Heart left ventricle (tissue), 16 donors: ENCODE data around the gene DROSHA. TPM values are rescaled to one million over a fixed set of nuclear protein-coding genes. Genes with fewer than 3 reads are reported as not detected.

Experiments used
- ATAC-seq, 4 donors: fragments of 200-7000 bp; cut with Tn5 transposase; one replicate each; pipeline ENCODE4 v1.9.1; 2020 to 2022; ENCODE audit warnings: moderate library complexity in 4 of 4, mild to moderate bottlenecking in 3 of 4, moderate number of reproducible peaks in 1 of 4
- DNase-seq, 5 donors: peaks; one replicate each; pipeline ENCODE4 v3.0.0-alpha.2; 2020
- H3K27ac ChIP-seq, 12 donors: fragments of 200-600 bp; sonication (generic) in 4 of 12; one replicate each; pipeline versions ENCODE4 v1.5.0 to v1.8.0; 2016 to 2022; ENCODE audit warnings: mild to moderate bottlenecking in 2 of 12
- H3K27me3 ChIP-seq, 9 donors: fragments of 200-600 bp; sonication (generic) in 2 of 9; one replicate each; pipeline versions ENCODE4 v1.5.1 to v1.8.0; 2016 to 2022; ENCODE audit warnings: mild to moderate bottlenecking in 3 of 9
- H3K36me3 ChIP-seq, 9 donors: fragments of 200-600 bp; sonication (generic) in 2 of 9; one replicate each; pipeline versions ENCODE4 v1.5.0 to v1.8.0; 2018 to 2022; ENCODE audit warnings: mild to moderate bottlenecking in 2 of 9
- H3K4me1 ChIP-seq, 12 donors: fragments of 200-600 bp; sonication (generic) in 4 of 12; one replicate each; pipeline versions ENCODE4 v1.5.0 to v1.8.0; 2016 to 2022; ENCODE audit warnings: mild to moderate bottlenecking in 3 of 12
- H3K4me3 ChIP-seq, 12 donors: fragments of 200-600 bp; sonication (generic) in 4 of 12; one replicate each; pipeline versions ENCODE4 v1.5.0 to v1.8.0; 2017 to 2022; ENCODE audit warnings: mild to moderate bottlenecking in 9 of 12, moderate library complexity in 4 of 12
- H3K9me3 ChIP-seq, 12 donors: fragments of 200-600 bp; sonication (generic) in 4 of 12; one replicate each; pipeline versions ENCODE4 v1.5.0 to v1.8.0; 2016 to 2022; ENCODE audit warnings: mild to moderate bottlenecking in 1 of 12
- POLR2A ChIP-seq, 2 donors: fragments of 450-650 bp; IDR thresholded peaks; one replicate each; pipeline ENCODE4 v1.6.1; 2017; ENCODE audit warnings: antibody characterized with exemption in 2 of 2, mild to moderate bottlenecking in 2 of 2, moderate library complexity in 2 of 2
- WGBS, 4 donors: extraction: QIAGEN DNeasy Blood & Tissue Kit in 2 of 4; methylation state at CpG; one replicate each; pipeline versions ENCODE4 v1.1.5 to v1.1.7; 2013 to 2018; 5-methylcytosine and 5-hydroxymethylcytosine counted together
- intact Hi-C, 10 donors: fragments of 100-400 bp; cut with DNase I; formaldehyde crosslinking; loops; one replicate each; pipeline versions ENCODE4 v1.11.1 to v1.14.2; 2022
- polyA plus RNA-seq, 2 donors: library from polyadenylated mRNA; stranded (reverse); fragments of 200-250 nt; gene quantifications; one replicate each; pipeline ENCODE4 v1.2.3, GENCODE V29; 2013
- total RNA-seq, 9 donors: library from RNA; depleted of rRNA in 2 of 9; stranded (reverse); fragments of >200 nt in 2 of 9; fragmentation: NEBNext Ultra II Directional in 3 of 9; extraction: Animal tissue kit (Norgen Biotek cat#: 25700) in 3 of 9; gene quantifications; one replicate each; pipeline versions ENCODE4 v1.1.0 to v1.2.4, GENCODE V29; 2016 to 2023
- TF ChIP-seq, protein P1 (sequence below), 12 donors: fragments of 200-600 bp; sonication (generic) in 4 of 12; IDR thresholded peaks; one replicate each; pipeline versions ENCODE4 v1.5.0 to v1.8.0; 2018 to 2022; ENCODE audit warnings: antibody characterized with exemption in 12 of 12, mild to moderate bottlenecking in 5 of 12
- donor health status: ischemic (EF 13 %, LVEDD 7.1; RV severe dilation, severe dysfunction).
- donor health status: healthy with polysubstance abuse.
- donor health status: DM: no; HTN: yes; CAD: no.
- donor health status: DM: no; HTN: no; CAD: no.
- donor health status: ischemic (EF 25% LVEDD 6.9; RV normal size, moderate dysfunction).
- donor health status: ischemic (EF 25% LVEDD 5.7; RV mildly dilated, moderate dysfunction).
- donor health status: healthy.
- donor health status: DM: yes; HTN: yes; CAD: no.
- donor health status: ischemic (EF 35%, LVEDD 5.7; RV mildly dilated, moderate dysfunction).
- donor health status: nonischemic (EF 11% LVEDD 7.7; RV severe dilation, severe dysfunction).
- donor health status: DM: yes; HTN: yes; CAD: no.
- donor health status: PGD.
- donor health status: ischemic (EF 29% LVEDD 5.4; RV normal size, mild dysfunction).
- donor health status: nonischemic (EF 23%, LVEDD 6.1; RV moderate dilation, normal function).

The DROSHA gene
- total and polyA plus RNA-seq, 11 donors: 19.3 to 55.6 (median 33.2) TPM

DNA sequence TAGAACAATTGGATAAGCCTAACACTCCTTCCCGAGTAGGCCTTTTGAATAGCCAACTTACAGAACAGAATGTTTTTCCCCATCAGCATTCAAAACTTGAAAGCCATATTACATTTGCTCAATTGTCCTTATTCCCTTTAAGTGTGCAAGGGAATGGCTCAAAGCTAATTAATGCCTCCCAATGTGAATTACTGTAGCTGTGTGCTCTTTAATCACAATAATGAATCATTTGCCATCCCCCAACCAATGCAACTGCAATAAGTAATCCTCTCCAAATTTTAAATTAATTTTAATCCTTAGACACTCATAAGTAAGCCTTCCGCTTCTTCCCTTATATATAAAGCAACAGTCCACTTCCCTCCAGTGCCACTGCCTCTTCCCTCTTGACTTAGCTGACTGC, 115.9 kb downstream of the DROSHA start:
- intact Hi-C loops: no loop called here
- H3K27me3 ChIP-seq: no peaks in the 10 kb centered on the region
- 86 to 92% (median 87%) methylated on average over 2 of the region's 2 CpGs for WGBS, 4 donors
- no peaks in the 10 kb centered on the region for H3K9me3 ChIP-seq
- DNase-seq: no peak
- no peak overlapping the region for H3K4me3 ChIP-seq
- peaks cover 0 to 79% (median 55%) of the 10 kb centered on the region in 9 donors for H3K36me3 ChIP-seq
- ATAC-seq: no peak
- peaks cover 0 to 29% (median 4%) of the 10 kb centered on the region in 12 donors for H3K4me1 ChIP-seq
- no peak overlapping the region for H3K27ac ChIP-seq
- TF ChIP-seq POLR2A (IDR thresholded peaks at IDR 0.05): no peak
- TF ChIP-seq, protein P1, sequence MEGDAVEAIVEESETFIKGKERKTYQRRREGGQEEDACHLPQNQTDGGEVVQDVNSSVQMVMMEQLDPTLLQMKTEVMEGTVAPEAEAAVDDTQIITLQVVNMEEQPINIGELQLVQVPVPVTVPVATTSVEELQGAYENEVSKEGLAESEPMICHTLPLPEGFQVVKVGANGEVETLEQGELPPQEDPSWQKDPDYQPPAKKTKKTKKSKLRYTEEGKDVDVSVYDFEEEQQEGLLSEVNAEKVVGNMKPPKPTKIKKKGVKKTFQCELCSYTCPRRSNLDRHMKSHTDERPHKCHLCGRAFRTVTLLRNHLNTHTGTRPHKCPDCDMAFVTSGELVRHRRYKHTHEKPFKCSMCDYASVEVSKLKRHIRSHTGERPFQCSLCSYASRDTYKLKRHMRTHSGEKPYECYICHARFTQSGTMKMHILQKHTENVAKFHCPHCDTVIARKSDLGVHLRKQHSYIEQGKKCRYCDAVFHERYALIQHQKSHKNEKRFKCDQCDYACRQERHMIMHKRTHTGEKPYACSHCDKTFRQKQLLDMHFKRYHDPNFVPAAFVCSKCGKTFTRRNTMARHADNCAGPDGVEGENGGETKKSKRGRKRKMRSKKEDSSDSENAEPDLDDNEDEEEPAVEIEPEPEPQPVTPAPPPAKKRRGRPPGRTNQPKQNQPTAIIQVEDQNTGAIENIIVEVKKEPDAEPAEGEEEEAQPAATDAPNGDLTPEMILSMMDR (IDR thresholded peaks at IDR 0.05): no peak

DNA sequence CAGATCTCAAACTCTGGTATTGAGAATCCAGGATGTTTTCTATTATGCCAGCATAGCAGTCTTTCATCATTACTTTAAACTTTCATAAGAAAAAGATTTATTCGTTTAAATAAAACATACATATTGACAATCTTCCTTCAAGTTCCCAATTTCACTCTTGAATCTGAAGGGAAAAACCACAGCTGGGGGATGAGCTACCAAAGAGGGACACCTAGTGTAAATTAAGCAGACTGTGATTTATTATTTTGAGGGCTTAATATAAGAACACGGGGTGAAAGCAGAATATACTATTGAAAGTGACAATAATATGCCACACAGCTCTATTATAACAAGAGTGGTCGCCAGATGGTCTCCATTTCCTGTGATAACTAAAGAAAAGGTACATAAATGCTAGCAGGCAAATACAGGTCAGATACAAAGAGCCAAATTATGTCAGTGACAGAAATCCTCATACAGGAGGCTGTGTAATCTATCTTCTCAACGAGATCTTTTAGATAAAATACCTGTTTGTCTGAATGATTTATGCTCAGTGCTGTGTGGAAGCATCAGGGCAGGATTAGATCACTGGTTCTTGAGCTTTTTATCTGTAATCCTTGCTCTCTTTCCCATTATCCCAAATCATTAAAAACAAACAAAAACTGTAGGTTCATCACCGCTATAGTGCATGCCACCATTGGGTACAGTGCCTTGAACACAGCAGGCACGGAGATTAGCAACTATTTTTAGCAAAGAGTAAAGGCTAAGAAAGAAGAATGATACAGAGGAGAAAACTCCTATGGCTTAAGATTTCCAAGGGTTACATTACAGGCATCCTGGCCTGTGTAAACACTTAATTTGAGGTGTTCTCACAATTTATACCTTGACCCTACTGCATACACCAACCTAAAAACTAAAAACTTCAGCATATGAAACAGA, 116.6 kb downstream of the DROSHA start:
- no peak for DNase-seq
- Histone ChIP-seq H3K9me3 (no peaks in the 10 kb centered on the region), H3K4me1 (peaks cover 0 to 29% (median 4%) of the 10 kb centered on the region in 12 donors), H3K4me3 (no peak overlapping the region), H3K27ac (no peak overlapping the region), H3K27me3 (no peaks in the 10 kb centered on the region), H3K36me3 (peaks cover 0 to 79% (median 55%) of the 10 kb centered on the region in 9 donors)
- ATAC-seq: peak in 3 of 4 donors; percentile 17 to 41 (median 30)
- TF ChIP-seq, protein P1 (IDR thresholded peaks at IDR 0.05): no peak
- TF ChIP-seq POLR2A (IDR thresholded peaks at IDR 0.05): no peak
- intact Hi-C loops: no loop called here
- 59 to 74% (median 69%) methylated on average over 6 of the region's 6 CpGs for WGBS, 4 donors

DNA sequence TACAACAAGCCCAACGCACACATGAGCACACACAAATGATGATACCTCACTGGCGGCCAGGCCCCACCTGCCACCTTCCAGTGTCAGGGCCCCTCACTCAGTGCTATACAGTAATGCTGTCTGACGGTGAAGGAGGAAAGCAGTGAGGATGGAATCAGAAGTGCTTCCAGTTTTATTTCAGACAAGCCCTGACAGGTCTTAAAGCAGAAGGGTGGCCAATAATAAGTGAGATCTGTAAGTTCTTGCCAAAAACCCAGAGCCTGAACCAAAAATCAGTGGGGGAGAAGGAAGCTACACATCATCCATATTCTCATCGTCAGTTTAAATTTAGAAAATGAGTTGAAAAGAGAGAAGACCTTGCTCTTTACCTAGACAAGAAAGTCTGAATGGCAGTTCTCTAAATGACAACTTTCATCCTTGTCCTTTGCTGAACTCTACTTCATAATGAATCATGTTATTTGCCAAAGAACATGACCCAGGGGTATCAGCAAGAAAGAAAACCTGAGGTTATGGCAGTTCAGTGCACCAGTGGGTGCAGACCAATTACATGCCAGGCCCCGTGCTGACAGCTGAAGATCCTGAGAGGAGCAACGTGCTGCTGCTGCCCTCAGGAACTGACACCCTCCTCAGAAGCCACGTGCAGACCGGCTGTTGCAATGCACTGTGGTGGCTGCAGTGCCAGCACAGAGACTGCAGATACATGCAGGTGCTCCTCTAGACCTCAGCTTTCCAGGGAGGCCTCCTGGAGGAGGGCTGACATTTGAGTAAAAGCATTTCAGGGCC, 118.7 kb downstream of the DROSHA start:
- TF ChIP-seq, protein P1 (IDR thresholded peaks at IDR 0.05): no peak
- no peak for TF ChIP-seq POLR2A (IDR thresholded peaks at IDR 0.05)
- peak; percentile 55 to 77 (median 66) for ATAC-seq
- peaks cover 0 to 79% (median 50%) of the 10 kb centered on the region in 9 donors for H3K36me3 ChIP-seq
- H3K4me3 ChIP-seq: no peak overlapping the region
- peak in 2 of 5 donors; percentile 56 to 67 for DNase-seq
- H3K9me3 ChIP-seq: no peaks in the 10 kb centered on the region
- WGBS, 4 donors: 62 to 70% (median 65%) methylated on average over 8 of the region's 8 CpGs
- H3K27ac ChIP-seq: no peak overlapping the region
- no peaks in the 10 kb centered on the region for H3K27me3 ChIP-seq
- intact Hi-C loops: no loop called here
- H3K4me1 ChIP-seq: peaks cover 0 to 38% (median 7%) of the 10 kb centered on the region in 12 donors

DNA sequence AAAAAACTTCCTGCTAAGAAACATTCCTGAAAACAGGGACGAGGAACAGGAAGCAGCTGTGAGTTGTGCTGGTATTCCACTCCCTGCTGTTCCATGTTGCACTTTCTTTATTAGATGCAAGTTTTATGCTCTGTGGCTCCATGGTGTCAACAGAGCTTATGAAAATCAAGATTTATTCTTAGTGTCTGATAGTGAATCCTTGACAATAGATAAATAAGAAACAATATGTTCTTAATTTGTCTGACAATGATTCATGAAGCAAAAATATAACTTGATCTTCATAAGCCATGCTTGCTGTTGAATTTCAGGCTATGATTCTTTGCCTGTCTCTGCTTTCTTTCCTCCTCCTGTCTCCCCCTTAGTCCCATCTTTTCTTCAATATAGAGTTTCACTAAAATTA, 119.6 kb downstream of the DROSHA start:
- peaks cover 0 to 78% (median 50%) of the 10 kb centered on the region in 9 donors for H3K36me3 ChIP-seq
- H3K27me3 ChIP-seq: no peaks in the 10 kb centered on the region
- H3K4me3 ChIP-seq: no peak overlapping the region
- no peaks in the 10 kb centered on the region for H3K9me3 ChIP-seq
- WGBS, 4 donors: 25 to 59% (median 34%) methylated on average over 1 of the region's 1 CpG
- peak overlapping the region in 1 of 12 donors; percentile 10 for H3K27ac ChIP-seq
- peaks cover 0 to 39% (median 7%) of the 10 kb centered on the region in 12 donors for H3K4me1 ChIP-seq
- ATAC-seq (peak in 1 of 4 donors; percentile 20), DNase-seq (no peak)
- TF ChIP-seq, protein P1 (IDR thresholded peaks at IDR 0.05): no peak
- TF ChIP-seq POLR2A (IDR thresholded peaks at IDR 0.05): no peak
- intact Hi-C loops: no loop called here
